B cell (primary cell): ENCODE results near the gene CFB.

Source experiments
- EZH2 ChIP-seq: IDR thresholded peaks from 2 replicates; pipeline ENCODE4 v1.6.1; 2012; ENCODE audit warnings: borderline replicate concordance, low read depth, mild to moderate bottlenecking, moderate library complexity, low read length; ENCODE audit not compliant: insufficient read depth, poor library complexity, severe bottlenecking
- TF ChIP-seq, protein P1 (sequence below): fragments of 200-600 bp; IDR thresholded peaks from one replicate; pipeline ENCODE4 v1.8.0; 2022; ENCODE audit warnings: antibody characterized with exemption, mild to moderate bottlenecking

- TF ChIP-seq, protein P1, sequence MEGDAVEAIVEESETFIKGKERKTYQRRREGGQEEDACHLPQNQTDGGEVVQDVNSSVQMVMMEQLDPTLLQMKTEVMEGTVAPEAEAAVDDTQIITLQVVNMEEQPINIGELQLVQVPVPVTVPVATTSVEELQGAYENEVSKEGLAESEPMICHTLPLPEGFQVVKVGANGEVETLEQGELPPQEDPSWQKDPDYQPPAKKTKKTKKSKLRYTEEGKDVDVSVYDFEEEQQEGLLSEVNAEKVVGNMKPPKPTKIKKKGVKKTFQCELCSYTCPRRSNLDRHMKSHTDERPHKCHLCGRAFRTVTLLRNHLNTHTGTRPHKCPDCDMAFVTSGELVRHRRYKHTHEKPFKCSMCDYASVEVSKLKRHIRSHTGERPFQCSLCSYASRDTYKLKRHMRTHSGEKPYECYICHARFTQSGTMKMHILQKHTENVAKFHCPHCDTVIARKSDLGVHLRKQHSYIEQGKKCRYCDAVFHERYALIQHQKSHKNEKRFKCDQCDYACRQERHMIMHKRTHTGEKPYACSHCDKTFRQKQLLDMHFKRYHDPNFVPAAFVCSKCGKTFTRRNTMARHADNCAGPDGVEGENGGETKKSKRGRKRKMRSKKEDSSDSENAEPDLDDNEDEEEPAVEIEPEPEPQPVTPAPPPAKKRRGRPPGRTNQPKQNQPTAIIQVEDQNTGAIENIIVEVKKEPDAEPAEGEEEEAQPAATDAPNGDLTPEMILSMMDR, result no peak
- TF ChIP-seq EZH2, result no peak
Measured at GRCh38 chr6:31963921-31964320, 18.0 kb downstream of the CFB start.
